GM23338 (cell line): ENCODE results near the gene AQP10.

ENCODE experiments used
- CREB1 ChIP-seq: fragments of 250-450 bp; sonication (Bioruptor Pico); IDR thresholded peaks from 2 replicates; pipeline ENCODE4 v1.5.0; 2020; ENCODE audit warnings: low read depth, mild to moderate bottlenecking, moderate library complexity
- EZH2 ChIP-seq: fragments of 200-600 bp; sonication (generic); IDR thresholded peaks from one replicate; pipeline ENCODE4 v1.8.0; 2017; ENCODE audit warnings: antibody characterized with exemption, mild to moderate bottlenecking, low read depth; ENCODE audit not compliant: unreplicated experiment
- EZH2phosphoT487 ChIP-seq: fragments of 200-600 bp; sonication (generic); IDR thresholded peaks from one replicate; pipeline ENCODE4 v1.8.1; 2018; ENCODE audit warnings: antibody characterized with exemption; ENCODE audit not compliant: unreplicated experiment
- JUNB ChIP-seq: IDR thresholded peaks from one replicate; pipeline ENCODE4 v1.6.1; 2016; ENCODE audit warnings: antibody characterized with exemption; ENCODE audit not compliant: unreplicated experiment
- POLR2AphosphoS5 ChIP-seq: IDR thresholded peaks from 2 replicates; pipeline ENCODE4 v1.6.1; 2016; ENCODE audit warnings: antibody characterized with exemption, low read depth
- TF ChIP-seq, protein P1 (sequence below), 2 experiments: fragments of 200-600 bp in 1 of 2; sonication (generic) in 1 of 2; conservative IDR thresholded peaks; 2 replicates each; pipeline versions ENCODE4 v1.5.1 to v1.6.1; 2016 to 2017; ENCODE audit warnings: antibody characterized with exemption in 2 of 2, low read depth in 2 of 2, mild to moderate bottlenecking in 2 of 2, moderate library complexity in 1 of 2
- TF ChIP-seq, protein P2 (sequence below): IDR thresholded peaks from one replicate; pipeline ENCODE4 v1.6.1; 2018; ENCODE audit warnings: antibody characterized with exemption; ENCODE audit not compliant: unreplicated experiment
- TF ChIP-seq, protein P3 (sequence below): fragments of 250-450 bp; sonication (Bioruptor Pico); IDR thresholded peaks from 2 replicates; pipeline ENCODE4 v1.5.0; 2020; ENCODE audit warnings: mild to moderate bottlenecking, moderate library complexity
- TF ChIP-seq, protein P4 (sequence below): IDR thresholded peaks from 2 replicates; pipeline ENCODE4 v1.6.1; 2016; ENCODE audit warnings: antibody characterized with exemption

DNA sequence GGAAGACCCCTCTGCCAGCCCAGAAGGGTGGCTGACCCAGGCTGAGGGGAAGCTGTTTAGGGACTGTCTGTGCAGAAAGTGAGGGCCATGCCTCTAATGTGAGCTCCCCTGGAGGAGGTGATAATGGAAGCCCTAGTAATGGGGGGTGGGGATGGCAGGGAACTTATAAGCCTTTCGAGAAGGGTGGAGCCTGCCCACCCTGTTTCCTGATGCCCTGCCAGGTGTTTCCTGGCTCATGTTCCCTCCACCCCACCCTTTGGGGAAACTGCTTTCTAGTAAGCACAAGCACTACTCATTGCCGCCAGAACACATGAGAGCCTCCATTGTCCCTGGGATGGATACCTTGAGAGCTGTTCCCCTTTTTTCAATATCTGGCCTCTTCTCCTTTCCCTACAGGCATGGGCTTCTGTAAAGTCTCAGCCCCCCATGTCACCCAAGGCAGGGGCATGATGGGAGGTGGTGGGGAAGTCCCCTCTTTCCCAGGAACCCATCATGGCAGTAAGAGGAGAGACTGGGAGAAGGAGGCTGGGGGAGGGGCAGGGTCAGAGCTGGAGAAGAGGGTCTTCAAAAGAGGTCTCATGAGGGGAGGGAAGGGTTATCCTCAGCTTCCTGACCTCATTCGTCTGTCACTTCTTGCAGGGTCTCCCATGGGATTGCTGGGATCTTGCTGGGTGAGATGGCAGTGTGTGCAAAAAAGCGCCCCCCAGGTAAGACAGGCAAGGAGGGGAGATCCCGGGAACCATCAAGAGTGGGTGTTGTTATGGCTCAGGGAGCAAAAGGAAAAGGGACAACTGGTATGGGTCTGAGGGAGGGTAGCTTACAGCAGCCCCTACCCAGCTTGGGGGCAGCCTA lies 6.8 kb downstream of the AQP10 start:
- TF ChIP-seq POLR2AphosphoS5 (no peak), EZH2 (no peak), JUNB (no peak), EZH2phosphoT487 (no peak), CREB1 (CRISPR knock-in tag) (no peak)
- TF ChIP-seq, protein P1, sequence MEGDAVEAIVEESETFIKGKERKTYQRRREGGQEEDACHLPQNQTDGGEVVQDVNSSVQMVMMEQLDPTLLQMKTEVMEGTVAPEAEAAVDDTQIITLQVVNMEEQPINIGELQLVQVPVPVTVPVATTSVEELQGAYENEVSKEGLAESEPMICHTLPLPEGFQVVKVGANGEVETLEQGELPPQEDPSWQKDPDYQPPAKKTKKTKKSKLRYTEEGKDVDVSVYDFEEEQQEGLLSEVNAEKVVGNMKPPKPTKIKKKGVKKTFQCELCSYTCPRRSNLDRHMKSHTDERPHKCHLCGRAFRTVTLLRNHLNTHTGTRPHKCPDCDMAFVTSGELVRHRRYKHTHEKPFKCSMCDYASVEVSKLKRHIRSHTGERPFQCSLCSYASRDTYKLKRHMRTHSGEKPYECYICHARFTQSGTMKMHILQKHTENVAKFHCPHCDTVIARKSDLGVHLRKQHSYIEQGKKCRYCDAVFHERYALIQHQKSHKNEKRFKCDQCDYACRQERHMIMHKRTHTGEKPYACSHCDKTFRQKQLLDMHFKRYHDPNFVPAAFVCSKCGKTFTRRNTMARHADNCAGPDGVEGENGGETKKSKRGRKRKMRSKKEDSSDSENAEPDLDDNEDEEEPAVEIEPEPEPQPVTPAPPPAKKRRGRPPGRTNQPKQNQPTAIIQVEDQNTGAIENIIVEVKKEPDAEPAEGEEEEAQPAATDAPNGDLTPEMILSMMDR (conservative IDR thresholded peaks at IDR 0.05; ENCODE audit: low read depth in 2 of 2): no peak
- TF ChIP-seq, protein P2, sequence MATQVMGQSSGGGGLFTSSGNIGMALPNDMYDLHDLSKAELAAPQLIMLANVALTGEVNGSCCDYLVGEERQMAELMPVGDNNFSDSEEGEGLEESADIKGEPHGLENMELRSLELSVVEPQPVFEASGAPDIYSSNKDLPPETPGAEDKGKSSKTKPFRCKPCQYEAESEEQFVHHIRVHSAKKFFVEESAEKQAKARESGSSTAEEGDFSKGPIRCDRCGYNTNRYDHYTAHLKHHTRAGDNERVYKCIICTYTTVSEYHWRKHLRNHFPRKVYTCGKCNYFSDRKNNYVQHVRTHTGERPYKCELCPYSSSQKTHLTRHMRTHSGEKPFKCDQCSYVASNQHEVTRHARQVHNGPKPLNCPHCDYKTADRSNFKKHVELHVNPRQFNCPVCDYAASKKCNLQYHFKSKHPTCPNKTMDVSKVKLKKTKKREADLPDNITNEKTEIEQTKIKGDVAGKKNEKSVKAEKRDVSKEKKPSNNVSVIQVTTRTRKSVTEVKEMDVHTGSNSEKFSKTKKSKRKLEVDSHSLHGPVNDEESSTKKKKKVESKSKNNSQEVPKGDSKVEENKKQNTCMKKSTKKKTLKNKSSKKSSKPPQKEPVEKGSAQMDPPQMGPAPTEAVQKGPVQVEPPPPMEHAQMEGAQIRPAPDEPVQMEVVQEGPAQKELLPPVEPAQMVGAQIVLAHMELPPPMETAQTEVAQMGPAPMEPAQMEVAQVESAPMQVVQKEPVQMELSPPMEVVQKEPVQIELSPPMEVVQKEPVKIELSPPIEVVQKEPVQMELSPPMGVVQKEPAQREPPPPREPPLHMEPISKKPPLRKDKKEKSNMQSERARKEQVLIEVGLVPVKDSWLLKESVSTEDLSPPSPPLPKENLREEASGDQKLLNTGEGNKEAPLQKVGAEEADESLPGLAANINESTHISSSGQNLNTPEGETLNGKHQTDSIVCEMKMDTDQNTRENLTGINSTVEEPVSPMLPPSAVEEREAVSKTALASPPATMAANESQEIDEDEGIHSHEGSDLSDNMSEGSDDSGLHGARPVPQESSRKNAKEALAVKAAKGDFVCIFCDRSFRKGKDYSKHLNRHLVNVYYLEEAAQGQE: no peak
- TF ChIP-seq, protein P3, sequence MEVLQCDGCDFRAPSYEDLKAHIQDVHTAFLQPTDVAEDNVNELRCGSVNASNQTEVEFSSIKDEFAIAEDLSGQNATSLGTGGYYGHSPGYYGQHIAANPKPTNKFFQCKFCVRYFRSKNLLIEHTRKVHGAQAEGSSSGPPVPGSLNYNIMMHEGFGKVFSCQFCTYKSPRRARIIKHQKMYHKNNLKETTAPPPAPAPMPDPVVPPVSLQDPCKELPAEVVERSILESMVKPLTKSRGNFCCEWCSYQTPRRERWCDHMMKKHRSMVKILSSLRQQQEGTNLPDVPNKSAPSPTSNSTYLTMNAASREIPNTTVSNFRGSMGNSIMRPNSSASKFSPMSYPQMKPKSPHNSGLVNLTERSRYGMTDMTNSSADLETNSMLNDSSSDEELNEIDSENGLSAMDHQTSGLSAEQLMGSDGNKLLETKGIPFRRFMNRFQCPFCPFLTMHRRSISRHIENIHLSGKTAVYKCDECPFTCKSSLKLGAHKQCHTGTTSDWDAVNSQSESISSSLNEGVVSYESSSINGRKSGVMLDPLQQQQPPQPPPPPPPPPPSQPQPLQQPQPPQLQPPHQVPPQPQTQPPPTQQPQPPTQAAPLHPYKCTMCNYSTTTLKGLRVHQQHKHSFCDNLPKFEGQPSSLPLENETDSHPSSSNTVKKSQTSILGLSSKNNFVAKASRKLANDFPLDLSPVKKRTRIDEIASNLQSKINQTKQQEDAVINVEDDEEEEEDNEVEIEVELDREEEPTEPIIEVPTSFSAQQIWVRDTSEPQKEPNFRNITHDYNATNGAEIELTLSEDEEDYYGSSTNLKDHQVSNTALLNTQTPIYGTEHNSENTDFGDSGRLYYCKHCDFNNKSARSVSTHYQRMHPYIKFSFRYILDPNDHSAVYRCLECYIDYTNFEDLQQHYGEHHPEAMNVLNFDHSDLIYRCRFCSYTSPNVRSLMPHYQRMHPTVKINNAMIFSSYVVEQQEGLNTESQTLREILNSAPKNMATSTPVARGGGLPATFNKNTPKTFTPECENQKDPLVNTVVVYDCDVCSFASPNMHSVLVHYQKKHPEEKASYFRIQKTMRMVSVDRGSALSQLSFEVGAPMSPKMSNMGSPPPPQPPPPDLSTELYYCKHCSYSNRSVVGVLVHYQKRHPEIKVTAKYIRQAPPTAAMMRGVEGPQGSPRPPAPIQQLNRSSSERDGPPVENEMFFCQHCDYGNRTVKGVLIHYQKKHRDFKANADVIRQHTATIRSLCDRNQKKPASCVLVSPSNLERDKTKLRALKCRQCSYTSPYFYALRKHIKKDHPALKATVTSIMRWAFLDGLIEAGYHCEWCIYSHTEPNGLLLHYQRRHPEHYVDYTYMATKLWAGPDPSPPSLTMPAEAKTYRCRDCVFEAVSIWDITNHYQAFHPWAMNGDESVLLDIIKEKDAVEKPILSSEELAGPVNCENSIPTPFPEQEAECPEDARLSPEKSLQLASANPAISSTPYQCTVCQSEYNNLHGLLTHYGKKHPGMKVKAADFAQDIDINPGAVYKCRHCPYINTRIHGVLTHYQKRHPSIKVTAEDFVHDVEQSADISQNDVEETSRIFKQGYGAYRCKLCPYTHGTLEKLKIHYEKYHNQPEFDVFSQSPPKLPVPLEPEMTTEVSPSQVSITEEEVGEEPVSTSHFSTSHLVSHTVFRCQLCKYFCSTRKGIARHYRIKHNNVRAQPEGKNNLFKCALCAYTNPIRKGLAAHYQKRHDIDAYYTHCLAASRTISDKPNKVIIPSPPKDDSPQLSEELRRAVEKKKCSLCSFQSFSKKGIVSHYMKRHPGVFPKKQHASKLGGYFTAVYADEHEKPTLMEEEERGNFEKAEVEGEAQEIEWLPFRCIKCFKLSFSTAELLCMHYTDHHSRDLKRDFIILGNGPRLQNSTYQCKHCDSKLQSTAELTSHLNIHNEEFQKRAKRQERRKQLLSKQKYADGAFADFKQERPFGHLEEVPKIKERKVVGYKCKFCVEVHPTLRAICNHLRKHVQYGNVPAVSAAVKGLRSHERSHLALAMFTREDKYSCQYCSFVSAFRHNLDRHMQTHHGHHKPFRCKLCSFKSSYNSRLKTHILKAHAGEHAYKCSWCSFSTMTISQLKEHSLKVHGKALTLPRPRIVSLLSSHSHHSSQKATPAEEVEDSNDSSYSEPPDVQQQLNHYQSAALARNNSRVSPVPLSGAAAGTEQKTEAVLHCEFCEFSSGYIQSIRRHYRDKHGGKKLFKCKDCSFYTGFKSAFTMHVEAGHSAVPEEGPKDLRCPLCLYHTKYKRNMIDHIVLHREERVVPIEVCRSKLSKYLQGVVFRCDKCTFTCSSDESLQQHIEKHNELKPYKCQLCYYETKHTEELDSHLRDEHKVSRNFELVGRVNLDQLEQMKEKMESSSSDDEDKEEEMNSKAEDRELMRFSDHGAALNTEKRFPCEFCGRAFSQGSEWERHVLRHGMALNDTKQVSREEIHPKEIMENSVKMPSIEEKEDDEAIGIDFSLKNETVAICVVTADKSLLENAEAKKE (CRISPR knock-in tag): no peak
- TF ChIP-seq, protein P4, sequence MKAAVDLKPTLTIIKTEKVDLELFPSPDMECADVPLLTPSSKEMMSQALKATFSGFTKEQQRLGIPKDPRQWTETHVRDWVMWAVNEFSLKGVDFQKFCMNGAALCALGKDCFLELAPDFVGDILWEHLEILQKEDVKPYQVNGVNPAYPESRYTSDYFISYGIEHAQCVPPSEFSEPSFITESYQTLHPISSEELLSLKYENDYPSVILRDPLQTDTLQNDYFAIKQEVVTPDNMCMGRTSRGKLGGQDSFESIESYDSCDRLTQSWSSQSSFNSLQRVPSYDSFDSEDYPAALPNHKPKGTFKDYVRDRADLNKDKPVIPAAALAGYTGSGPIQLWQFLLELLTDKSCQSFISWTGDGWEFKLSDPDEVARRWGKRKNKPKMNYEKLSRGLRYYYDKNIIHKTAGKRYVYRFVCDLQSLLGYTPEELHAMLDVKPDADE: no peak
